HG02870 (cell line): ENCODE measurements around the gene CHCHD3.
"Not testable (repeated sequence)": the region's sequence is repeated elsewhere in the genome, so short reads cannot be mapped to it uniquely, and the experiment has no call there.

Experiments used
- ATAC-seq: cut with Tn5 transposase; IDR thresholded peaks from one replicate; pipeline ENCODE4 v1.9.1; 2021; ENCODE audit warnings: mild to moderate bottlenecking, moderate library complexity; ENCODE audit not compliant: unreplicated experiment

The CHCHD3 gene

GRCh38 chr7:132910657-132911056 is 171.2 kb downstream of the CHCHD3 start:
- ATAC-seq: no peak

DNA sequence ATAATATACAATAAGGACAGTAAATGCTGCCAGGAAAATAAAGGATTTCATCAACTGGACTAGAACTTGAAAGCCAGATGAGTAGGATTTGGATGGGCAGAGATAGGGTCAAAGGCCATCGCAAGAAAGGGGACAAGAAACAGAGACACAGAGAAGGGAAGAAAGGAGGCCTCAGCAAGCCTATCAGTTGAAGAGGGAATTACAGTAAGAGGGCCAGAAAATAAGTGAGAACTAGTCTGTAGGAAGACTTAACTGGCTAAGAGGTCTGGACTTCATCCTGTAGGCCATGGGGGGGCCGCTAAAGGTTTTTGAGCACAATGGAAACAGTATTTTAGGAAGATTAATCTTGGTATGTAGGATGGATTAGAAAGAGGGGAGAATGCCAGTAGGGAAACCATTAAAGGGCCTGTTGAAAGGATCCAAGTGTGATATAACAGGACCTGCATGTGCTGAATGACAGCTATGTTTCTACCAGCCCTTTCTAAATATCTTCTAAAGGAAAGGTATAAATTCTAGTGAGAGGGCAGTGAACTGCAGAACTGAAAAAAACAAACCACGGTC is 174.4 kb downstream of the CHCHD3 start:
- ATAC-seq: no peak

DNA sequence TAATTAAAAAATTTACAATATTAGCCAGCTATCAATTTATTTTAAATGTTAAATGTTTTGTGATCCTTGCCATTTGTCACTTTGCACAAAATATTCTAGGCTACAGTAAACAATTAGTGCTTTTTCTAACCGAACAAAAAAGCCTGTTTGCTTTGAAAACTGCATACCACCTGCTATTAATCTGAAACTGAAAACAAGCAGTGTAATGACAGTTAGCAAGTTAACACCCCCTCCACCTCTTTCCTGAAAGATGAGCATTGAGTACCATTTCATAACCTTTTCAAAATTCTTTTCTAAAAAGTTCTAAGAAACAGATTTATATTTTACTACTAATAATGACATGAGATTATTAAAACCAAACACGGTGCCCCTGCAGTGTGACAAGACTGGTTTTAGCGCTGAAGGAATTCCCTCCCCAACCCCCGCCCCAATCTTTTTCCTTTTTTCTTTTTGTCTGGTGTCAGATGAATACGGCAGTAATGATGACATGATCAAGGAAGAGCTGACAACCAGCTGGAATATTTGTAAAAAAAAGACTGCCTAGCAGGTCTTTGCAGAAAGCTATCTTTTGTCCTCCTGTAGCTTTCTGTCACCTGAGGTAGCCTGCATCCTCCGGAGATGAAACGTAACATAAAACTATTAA is 175.6 kb downstream of the CHCHD3 start:
- no peak for ATAC-seq

DNA sequence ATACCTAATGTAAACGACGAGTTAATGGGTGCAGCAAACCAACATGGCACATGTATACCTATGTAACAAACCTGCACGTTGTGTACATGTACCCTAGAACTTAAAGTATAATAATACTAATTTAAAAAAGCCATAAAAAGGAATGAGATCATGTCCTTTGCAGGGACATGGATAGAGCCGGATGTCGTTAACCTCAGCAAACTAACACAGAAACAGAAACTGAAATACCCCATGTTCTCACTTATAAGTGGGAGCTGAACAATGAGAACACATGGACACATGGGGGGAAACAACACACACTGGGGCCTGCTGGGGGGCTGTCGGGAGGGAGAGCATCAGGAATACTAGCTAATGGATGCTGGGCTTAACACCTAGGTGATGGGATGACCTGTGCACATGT is 176.8 kb downstream of the CHCHD3 start:
- not testable (repeated sequence) for ATAC-seq

GRCh38 chr7:132904209-132904608 is 177.7 kb downstream of the CHCHD3 start:
- no peak for ATAC-seq

DNA sequence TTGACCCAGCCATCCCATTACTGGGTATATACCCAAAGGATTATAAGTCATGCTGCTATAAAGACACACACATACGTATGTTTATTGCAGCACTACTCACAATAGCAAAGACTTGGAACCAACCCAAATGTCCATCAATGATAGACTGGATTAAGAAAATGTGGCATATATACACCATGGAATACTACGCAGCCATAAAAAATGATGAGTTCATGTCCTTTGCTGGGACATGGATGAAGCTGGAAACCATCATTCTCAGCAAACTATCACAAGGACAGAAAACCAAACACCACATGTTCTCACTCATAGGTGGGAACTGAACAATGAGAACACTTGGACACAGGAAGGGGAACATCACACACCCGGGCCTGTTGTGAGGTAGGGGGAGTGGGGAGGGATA is 179.6 kb downstream of the CHCHD3 start:
- not testable (repeated sequence) for ATAC-seq

- ATAC-seq: no peak
Observed at GRCh38 chr7:132901241-132901640, 180.6 kb downstream of the CHCHD3 start.

DNA sequence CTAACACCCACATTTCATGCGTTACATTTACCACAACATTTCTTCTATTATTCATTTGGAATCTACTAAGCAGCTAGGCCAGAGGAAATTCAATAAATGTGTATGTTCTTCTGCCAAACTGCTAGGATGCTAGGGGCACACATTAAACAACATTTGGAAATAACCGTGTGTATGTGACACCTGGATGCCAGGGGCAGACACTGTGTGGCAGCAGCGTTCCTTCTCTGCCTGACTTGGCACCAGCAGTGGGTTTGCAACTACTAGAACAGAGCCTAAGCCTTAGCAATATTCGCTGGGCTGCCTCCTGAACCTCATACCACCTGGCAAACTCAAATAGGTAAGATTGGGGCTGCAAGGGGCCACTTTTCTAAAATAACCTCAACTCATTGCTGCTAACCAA is 182.1 kb downstream of the CHCHD3 start:
- no peak for ATAC-seq

- ATAC-seq: not testable (repeated sequence)
Observed at GRCh38 chr7:132898641-132899175, 183.2 kb downstream of the CHCHD3 start.

- ATAC-seq: no peak
Observed at GRCh38 chr7:132897093-132897687, 184.7 kb downstream of the CHCHD3 start.

- ATAC-seq: no peak
Observed at GRCh38 chr7:132895231-132895630, 186.7 kb downstream of the CHCHD3 start.

DNA sequence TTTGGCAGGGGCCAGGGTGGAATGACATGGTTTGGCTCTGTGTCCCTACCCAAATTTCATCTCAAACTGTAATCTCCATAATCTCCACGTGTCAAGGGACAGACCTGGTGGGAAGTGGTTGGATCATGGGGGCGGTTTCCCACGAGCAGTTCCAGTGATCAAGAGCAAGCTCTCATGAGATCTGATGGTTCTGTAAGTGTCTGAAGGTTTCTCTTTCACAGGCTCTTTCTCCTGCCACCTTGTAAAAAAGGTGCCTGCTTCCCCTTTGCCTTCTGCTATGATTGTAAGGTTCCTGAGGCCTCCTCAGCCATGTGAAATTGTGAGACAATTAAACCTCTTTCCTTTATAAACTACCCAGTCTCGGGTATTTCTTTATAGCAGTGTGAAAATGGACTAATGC is 188.3 kb downstream of the CHCHD3 start:
- no peak for ATAC-seq

GRCh38 chr7:132892744-132893143 is 189.1 kb downstream of the CHCHD3 start:
- ATAC-seq: not testable (repeated sequence)

- ATAC-seq: no peak
Observed at GRCh38 chr7:132891554-132891953, 190.3 kb downstream of the CHCHD3 start.

DNA sequence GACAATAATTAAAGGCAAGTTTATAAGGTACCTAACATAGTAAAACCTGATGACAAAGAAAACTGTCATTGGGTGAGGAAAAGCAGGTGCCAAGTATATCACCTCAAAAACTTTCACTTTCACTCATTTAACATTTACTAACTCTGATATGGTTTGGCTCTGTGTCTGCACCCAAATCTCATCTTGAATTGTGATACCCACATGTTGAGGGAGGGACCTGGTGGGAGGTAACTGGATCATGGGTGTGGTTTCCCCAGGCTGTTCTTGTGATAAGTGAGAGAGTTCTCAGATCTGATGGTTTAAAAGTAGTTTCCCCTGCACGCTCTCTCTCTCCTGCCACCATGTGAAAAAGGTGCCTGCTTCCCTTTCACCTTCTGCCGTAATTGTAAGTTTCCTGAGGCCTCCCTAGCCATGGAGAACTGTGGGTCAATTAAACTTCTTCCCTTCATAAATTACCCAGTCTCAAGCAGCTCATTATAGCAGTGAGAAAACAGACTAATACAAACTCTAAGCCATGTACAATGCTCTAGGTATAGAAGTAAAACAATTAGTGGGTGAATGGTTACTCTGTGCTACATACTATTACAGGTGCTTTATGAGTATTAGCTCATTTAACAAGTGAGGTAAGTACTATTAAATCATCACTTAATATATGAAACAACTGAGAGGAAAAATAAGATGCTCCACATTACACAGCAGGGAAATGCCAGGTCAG is 199.0 kb downstream of the CHCHD3 start:
- peak; percentile 63 for ATAC-seq

GRCh38 chr7:132881317-132881716 is 200.6 kb downstream of the CHCHD3 start:
- ATAC-seq: no peak

DNA sequence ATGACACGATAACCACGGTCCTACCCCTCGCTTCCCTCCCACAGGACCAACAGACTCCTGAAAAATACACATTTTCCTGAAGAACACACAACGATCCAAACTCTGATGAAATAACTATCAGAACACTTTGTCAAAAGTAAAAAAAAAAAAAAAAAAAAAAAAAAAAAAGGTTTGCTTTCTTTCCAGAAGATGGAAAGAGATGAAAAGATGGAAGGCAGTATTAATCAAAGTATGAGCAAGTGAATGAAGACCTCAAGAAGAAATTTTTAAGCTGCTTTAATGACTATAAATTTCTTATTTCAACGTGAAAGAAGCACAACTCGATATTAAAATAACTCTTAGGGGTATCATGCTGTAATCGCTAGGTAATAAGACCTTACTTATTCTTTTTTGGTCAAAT is 202.3 kb downstream of the CHCHD3 start:
- no peak for ATAC-seq

- no peak for ATAC-seq
Observed at GRCh38 chr7:132878204-132878919, 203.5 kb downstream of the CHCHD3 start.

- no peak for ATAC-seq
Observed at GRCh38 chr7:132877573-132877972, 204.3 kb downstream of the CHCHD3 start.

DNA sequence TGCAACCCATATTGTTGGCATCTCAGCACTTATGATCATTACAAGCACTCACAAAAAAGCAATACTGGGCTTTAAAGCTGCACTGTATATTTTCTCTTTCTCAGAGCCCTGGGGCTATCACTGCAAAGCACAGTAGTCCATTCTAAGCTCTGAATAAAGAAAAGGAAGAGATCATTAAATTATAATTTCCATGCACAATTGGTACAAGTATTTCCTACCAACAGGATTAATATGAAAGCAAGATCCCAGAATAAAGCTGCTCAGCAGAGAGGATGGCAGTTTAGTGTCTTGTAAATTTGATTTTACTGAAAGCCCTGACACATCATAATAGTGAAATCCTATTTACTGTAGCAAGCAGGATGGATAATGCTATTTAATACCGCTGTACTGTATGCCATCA is 205.3 kb downstream of the CHCHD3 start:
- ATAC-seq: no peak

DNA sequence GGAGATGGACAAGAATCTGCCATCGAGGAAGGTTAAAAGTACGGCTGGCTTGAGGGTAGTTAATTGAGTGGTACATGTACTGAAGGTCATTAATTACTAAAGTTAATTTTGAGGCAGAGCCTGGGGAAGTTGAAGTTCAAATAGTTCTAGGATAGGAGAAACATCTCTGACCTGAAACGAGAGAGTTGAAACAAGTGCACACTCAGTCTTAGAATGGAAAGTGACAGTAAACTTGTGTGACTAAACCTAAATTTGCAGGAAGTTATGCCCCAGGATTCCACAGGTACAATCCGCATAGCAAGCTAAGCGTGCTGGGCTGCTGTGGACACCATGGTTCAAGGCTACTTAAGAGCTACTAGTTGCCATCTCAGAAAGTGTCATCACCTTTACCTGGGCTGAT is 209.9 kb downstream of the CHCHD3 start:
- peak; percentile 51 for ATAC-seq
